CD4-positive, alpha-beta T cell treated with Interleukin-10 for 1 hour (primary cell): Measurements from ENCODE around the gene DDX23.
"Not testable (repeated sequence)": the region's sequence is repeated elsewhere in the genome, so short reads cannot be mapped to it uniquely, and the experiment has no call there.

Experiments used
- DNase-seq: peaks from one replicate; pipeline ENCODE4 v3.0.0-alpha.2; 2020

The DDX23 gene

GRCh38 chr12:48861111-48861510 is 9.1 kb upstream of the DDX23 start:
- DNase-seq: no peak

DNA sequence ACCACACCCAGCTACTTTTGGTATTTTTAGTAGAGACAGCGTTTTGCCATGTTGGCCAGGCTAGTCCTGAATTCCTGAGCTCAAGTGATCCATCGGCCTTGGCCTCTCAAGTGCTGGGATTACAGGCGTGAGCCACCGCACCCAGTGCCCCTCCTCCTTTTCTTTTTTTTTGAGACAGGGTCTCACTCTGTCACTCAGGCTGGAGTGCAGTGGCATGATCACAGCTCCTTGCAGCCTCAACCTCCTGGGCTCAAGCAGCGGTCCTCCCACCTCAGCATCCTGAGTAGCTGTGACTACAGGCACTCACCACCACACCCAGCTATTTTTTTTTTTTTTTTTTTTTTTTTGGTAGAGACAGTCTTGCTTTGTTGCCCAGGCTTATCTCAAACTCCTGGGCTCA is 8.3 kb upstream of the DDX23 start:
- not testable (repeated sequence) for DNase-seq

DNA sequence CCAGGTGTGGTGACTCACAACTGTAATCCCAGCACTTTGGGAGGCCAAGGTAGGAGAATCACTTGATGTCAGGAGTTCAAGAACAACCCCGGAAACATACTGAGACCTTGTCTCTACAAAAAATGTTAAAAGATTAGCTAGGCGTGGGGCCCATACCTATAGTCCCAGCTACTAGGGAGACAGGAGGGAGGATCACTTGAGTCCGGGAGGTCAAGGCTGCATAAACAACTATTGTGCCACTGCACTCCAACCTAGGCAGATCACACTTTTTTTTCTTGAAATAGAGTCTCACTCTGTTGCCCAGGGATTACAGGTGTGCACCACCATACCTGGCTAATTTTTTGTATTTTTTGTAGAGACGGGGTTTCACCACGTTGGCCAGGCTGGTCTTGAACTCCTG is 7.6 kb upstream of the DDX23 start:
- no peak for DNase-seq

GRCh38 chr12:48858043-48858442 is 6.1 kb upstream of the DDX23 start:
- no peak for DNase-seq

- DNase-seq: no peak
These were observed 5.5 kb upstream of the DDX23 start for GRCh38 chr12:48857278-48857994.

- DNase-seq: no peak
These were observed 4.4 kb upstream of the DDX23 start for GRCh38 chr12:48856379-48856778.

GRCh38 chr12:48854932-48855331 is 3.0 kb upstream of the DDX23 start:
- DNase-seq: not testable (repeated sequence)

DNA sequence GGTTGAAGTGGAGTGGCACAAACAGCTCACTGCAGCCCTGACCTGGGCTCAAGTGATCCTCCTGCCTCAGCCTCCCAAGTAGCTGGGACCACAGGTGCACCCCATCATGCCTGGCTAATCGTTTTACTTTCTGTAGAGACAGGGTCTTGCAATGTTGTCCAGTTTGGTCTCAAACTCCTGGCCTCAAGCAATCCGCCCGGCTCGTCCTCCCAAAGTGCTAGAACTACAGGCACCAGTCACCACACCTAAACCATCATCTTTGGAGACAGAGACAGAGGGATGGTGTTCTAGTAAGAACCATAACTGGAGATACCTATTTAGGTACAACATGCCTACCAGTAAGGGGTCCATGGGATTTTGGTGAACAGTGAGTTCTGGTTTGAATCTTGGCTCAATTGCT is 2.5 kb upstream of the DDX23 start:
- DNase-seq: no peak

DNA sequence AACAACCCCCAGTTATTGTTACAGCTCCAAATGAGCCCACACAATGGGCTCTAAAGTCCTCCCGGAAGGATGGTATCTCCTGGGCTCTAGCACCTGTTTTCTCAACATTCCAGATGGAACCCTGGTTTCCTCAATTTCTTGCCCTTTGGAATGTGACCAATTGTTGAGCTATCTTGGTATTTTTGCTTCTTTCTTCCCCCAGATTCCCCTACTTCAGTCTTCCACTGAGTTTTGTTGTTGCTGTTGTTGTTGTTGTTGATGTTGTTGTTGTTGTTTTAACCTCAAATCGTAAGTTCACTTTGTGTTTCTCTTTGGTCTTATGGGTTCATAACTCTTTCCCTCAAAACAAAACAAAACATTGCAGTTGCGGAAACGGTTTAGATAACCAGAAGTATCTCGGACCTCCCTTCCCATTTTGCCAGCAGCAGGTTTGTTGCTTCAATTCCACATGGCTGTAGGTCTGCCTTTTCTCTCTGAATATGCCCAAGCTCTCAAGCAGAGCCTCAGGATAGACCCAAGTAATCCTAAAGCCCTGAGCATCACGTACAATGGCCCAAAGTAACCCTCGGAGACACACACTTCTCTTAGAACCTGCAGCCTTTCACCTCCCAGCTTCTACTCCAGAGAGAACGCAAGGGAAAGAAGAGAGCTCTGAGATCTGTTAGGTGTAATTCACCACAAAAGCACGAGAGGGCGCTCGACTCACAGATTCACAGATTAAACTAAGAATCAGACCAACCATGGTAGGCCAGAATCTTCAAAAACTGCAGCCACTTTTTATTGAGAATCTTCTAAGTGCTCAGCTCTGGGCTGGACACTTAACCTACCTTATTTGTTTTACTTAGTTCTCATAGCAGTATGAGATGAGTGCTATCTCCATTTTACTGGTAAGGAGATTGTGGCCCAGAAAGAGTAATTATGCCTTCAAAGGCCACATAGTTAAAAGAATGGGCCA is 1.0 kb upstream of the DDX23 start:
- DNase-seq: peak; percentile 93

DNA sequence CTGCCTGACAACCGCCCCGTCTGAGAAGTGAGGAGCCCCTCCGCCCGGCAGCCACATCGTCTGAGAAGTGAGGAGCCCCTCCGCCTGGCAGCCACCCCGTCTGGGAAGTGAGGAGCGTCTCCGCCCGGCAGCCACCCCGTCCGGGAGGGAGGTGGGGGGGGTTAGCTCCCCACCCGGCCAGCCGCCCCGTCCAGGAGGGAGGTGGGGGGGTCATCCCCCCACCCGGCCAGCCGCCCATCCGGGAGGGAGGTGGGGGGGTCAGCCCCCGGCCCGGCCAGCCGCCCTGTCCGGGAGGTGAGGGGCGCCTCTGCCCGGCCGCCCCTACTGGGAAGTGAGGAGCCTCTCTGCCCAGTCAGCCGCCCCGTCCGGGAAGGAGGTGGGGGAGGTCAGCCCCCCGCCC is 9.9 kb downstream of the DDX23 start:
- not testable (repeated sequence) for DNase-seq

GRCh38 chr12:48838048-48838447 is 13.9 kb downstream of the DDX23 start:
- no peak for DNase-seq

DNA sequence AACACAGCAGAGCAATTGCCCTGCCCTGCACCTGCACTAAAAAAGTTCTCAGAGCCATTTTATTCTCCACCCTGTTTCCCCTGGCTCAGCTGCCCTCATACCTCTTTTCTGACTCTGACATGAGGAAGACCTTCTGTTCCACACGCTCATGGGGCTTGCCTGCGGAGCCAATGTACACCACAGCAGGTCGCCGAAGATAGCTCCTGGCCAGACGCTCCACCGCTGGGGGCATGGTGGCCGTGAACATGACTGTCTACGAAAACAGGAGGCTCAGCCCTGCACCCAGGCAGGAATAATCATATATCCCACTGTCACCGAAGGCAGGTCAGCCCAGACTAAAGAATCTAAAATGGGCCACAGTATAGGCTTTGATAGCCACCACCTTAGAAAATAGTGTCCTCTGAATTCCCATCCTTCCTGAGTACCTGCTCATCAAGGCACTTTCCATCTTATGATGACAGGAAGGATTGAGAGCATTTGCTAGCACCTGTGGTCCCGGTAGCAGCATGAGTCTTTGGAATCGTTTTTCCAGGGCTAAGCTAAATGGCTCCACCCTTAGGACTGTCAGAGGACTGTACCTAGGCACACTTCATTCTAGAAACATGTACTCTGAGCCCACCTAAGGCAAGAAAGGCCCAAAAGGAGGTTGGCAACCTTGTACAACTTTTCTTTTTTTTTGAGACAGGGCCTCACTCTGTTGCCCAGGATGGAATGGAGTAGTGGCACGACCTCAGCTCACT is 19.5 kb downstream of the DDX23 start:
- DNase-seq: no peak

DNA sequence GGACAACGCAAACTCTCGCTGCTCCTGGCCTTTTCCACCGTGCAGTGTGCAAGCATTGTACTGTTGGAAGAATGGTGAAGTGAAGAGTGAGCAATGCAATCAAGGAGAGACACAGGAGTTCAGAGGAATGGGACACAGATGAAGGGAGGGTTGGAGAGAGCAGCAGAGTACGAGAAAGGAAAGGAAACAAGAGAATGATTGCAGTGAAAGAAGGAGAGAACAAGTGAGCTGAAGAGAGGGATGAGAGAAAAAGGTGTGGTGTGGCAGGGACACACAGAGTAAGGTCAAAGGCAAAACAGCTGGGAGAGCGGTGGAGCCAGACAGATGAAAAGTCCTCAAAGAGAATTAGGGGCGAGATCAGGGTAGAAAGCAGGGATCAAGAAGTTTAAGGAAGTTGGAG is 20.7 kb downstream of the DDX23 start:
- DNase-seq: no peak

DNA sequence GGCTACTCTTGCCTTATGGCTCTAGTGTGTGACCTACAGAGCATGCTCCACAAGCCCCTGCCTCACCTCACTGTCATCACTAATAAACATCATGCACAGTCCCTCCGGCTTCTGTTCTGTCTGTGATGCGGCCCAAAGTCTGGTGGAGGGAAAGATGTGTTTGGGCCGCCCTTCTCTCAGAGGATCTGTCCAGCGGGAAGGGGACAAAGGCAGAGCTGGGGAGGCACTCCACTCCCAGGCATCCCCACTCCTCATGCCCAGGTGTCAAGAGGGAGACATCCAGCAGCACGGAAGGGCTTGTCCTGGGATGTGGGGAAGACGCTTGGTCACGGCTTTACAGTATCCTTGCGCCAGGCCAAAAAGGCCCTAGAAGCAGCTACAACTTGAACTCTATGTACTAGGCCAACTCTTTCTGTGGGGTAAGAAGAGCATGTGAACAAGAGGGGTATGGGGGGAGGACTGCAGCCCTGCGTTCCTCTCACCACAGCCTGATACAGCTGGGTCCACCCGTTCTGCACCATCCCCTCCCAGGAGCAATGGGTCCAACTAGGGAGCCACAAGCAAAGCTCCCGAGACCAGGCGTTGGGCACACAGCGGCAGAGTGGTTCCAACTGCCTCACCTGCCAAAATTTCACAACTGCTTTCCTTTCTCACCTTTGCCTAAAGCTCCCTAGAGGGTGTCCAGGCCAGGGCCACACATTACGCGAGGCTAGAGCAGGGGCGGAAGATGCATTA is 23.0 kb downstream of the DDX23 start:
- DNase-seq: no peak

GRCh38 chr12:48828293-48828692 is 23.7 kb downstream of the DDX23 start:
- DNase-seq: no peak

GRCh38 chr12:48827513-48828096 is 24.4 kb downstream of the DDX23 start:
- DNase-seq: no peak

DNA sequence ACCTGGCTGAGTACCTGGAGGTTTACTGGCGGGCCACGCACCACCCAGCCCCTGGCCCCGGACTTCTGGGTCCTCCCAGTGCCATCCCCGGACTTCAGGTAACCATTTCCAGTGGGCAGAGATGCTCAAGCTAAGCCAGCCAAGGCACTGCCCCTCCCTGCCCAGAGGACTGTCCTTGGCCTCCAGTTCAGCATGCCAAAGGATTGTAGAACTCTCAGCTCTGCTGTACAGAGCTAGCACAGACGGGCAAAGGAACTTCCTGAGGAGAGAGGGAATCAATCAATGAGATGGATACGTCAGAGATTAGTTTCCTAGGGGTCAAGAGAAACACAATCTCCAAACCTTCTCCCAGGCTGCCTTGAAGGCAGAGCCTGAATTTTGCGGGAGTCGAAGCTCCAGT is 24.9 kb downstream of the DDX23 start:
- no peak for DNase-seq

DNA sequence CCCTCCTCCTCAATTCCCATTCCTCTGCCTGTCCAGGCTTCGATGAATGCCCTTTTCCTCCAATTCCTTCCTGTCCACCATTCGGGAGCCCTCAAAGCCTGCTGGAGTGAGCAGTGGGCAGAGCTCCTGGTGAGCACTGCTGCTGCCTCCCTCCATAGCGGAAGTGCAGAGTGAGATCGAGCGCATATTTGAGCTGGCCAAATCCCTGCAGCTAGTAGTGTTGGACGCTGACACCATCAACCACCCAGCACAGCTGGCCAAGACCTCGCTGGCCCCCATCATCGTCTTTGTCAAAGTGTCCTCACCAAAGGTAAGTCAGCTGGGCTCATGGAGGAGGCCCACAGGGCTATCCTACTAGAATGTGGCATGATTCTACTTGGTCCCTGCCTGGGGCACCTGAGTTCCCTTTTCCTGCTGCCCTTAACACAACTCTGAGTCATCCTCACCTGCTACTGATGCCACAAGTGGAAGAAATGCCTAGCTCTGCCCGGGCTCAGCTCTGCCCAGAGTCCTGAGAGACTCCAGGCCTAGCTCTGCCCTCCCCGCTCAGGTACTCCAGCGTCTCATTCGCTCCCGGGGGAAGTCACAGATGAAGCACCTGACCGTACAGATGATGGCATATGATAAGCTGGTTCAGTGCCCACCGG is 25.6 kb downstream of the DDX23 start:
- DNase-seq: no peak

DNA sequence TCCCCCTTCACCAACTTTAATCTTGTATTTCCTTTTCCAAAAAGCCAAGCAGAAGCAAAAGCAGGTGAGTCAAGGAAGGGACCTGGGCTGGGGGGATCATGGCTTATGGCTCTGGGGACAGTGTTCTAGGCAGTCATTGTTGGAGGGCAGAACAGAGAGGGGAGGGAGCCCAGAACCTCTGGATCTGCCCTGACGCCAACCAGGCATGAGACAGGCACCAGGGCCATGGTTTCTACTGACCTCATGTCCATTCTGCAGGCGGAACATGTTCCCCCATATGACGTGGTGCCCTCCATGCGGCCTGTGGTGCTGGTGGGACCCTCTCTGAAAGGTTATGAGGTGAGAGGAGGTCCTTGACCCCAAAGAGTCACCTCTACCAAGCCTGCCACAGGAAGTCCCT is 27.1 kb downstream of the DDX23 start:
- DNase-seq: no peak

DNA sequence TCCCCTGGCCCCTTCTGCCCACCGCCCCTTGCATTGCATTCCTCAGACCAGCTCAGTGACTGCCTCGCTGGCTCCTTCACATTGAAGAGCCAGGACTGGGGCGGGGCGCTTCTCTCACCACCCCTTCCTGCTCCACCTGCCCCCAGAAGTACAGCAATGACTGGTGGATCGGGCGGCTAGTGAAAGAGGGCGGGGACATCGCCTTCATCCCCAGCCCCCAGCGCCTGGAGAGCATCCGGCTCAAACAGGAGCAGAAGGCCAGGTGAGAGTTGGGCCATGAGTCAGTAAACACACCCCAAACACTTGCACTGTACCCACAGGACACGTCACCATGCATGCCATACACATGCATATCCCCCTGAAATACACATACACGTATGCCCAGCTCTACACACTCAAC is 27.9 kb downstream of the DDX23 start:
- DNase-seq: peak; percentile 31

- no peak for DNase-seq
These were observed 28.7 kb downstream of the DDX23 start for GRCh38 chr12:48823281-48823680.

GRCh38 chr12:48822711-48823110 is 29.3 kb downstream of the DDX23 start:
- DNase-seq: no peak
